Ammon's horn (tissue), 1 donor: ENCODE results near the gene FMOD.
"Not testable (repeated sequence)": the region's sequence is repeated elsewhere in the genome, so short reads cannot be mapped to it uniquely, and the experiment has no call there.

Experiments
- DNase-seq: peaks from one replicate; pipeline ENCODE4 v3.0.0-alpha.2; 2016; ENCODE audit warnings: low spot score

The FMOD gene

GRCh38 chr1:203326830-203327683, 23.9 kb downstream of the FMOD start:
- peak; percentile 94 for DNase-seq

GRCh38 chr1:203325418-203326091, 25.4 kb downstream of the FMOD start:
- peak; percentile 84 for DNase-seq

- DNase-seq: no peak
Observed at GRCh38 chr1:203325026-203325417, 25.9 kb downstream of the FMOD start.

GRCh38 chr1:203324105-203325025, 26.6 kb downstream of the FMOD start:
- DNase-seq: peak; percentile 59

GRCh38 chr1:203323587-203323986, 27.3 kb downstream of the FMOD start:
- no peak for DNase-seq

- no peak for DNase-seq
Observed at GRCh38 chr1:203322500-203323179, 28.3 kb downstream of the FMOD start.

- DNase-seq: no peak
Observed at GRCh38 chr1:203321273-203322052, 29.5 kb downstream of the FMOD start.

GRCh38 chr1:203320591-203321272, 30.2 kb downstream of the FMOD start:
- DNase-seq: no peak

GRCh38 chr1:203318229-203318517, 32.7 kb downstream of the FMOD start:
- no peak for DNase-seq

- no peak for DNase-seq
Observed at GRCh38 chr1:203317429-203318228, 33.3 kb downstream of the FMOD start.

GRCh38 chr1:203316626-203317093, 34.3 kb downstream of the FMOD start:
- no peak for DNase-seq

GRCh38 chr1:203314025-203314759, 36.7 kb downstream of the FMOD start:
- DNase-seq: not testable (repeated sequence)

GRCh38 chr1:203311368-203312301, 39.3 kb downstream of the FMOD start:
- DNase-seq: no peak

GRCh38 chr1:203308923-203309331, 42.0 kb downstream of the FMOD start:
- no peak for DNase-seq

- DNase-seq: no peak
Observed at GRCh38 chr1:203308328-203308922, 42.5 kb downstream of the FMOD start.

GRCh38 chr1:203307641-203308126, 43.2 kb downstream of the FMOD start:
- no peak for DNase-seq

- no peak for DNase-seq
Observed at GRCh38 chr1:203306965-203307541, 43.9 kb downstream of the FMOD start.
